RWPE2 (cell line): ENCODE data around the gene TMEM44.
A peak's percentile ranks its signal among the peaks of the same experiment; 100 is the strongest.

Experiments
- ATAC-seq: fragments of 200-7000 bp; cut with Tn5 transposase; 3 replicates; pipeline ENCODE4 v1.9.1; 2021; ENCODE audit warnings: low read depth
- DNase-seq: peaks from one replicate; pipeline ENCODE4 v3.0.0-alpha.2; 2020; ENCODE audit warnings: low spot score
- H3K27ac ChIP-seq: fragments of 450-650 bp; 2 replicates; pipeline ENCODE4 v1.5.1; 2017; ENCODE audit warnings: mild to moderate bottlenecking; ENCODE audit not compliant: poor library complexity, severe bottlenecking
- H3K27me3 ChIP-seq: fragments of 250-450 bp; sonication (Bioruptor Pico); 2 replicates; pipeline ENCODE4 v1.5.1; 2021; ENCODE audit warnings: mild to moderate bottlenecking, moderate library complexity; ENCODE audit not compliant: insufficient read depth, poor library complexity, severe bottlenecking
- H3K36me3 ChIP-seq: fragments of 250-450 bp; sonication (Bioruptor Pico); 2 replicates; pipeline ENCODE4 v1.5.1; 2020; ENCODE audit warnings: low read depth, mild to moderate bottlenecking, moderate library complexity
- H3K4me1 ChIP-seq: fragments of 250-450 bp; sonication (Bioruptor Pico); 2 replicates; pipeline ENCODE4 v1.5.1; 2021; ENCODE audit warnings: mild to moderate bottlenecking, moderate library complexity; ENCODE audit not compliant: insufficient read depth, poor library complexity, severe bottlenecking
- H3K4me3 ChIP-seq: fragments of 250-450 bp; sonication (Bioruptor Pico); 2 replicates; pipeline ENCODE4 v1.5.1; 2021; ENCODE audit warnings: mild to moderate bottlenecking, moderate library complexity; ENCODE audit not compliant: severe bottlenecking
- H3K9me3 ChIP-seq: fragments of 250-450 bp; sonication (Bioruptor Pico); 2 replicates; pipeline ENCODE4 v1.5.1; 2021; ENCODE audit warnings: mild to moderate bottlenecking, moderate library complexity; ENCODE audit not compliant: severe bottlenecking
- TF ChIP-seq, protein P1 (sequence below): fragments of 450-650 bp; IDR thresholded peaks from one replicate; pipeline ENCODE4 v1.5.1; 2017; ENCODE audit warnings: mild to moderate bottlenecking, moderate library complexity; ENCODE audit not compliant: poor library complexity, severe bottlenecking

TMEM44 gene

DNA sequence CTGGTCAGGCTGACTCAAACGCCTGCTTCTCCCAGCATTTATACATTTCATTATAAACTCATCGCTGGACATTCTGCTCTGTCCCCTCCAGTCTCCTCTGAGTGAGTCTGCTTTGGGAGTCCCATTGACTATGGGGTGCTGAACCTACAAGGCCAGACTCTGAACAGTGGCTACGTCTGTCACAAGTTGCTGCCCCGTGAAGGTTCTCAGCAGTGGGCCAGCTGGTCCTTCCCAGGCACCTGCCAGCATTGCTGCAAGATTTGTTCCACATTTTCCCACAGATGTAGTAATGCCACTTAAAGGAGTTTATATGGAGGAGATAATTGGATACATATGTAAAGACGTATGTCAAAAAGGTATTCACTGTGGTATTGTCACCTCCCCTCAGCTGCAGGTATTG is 73.7 kb downstream of the TMEM44 start:
- H3K27ac ChIP-seq = no peak overlapping the region
- TF ChIP-seq, protein P1, sequence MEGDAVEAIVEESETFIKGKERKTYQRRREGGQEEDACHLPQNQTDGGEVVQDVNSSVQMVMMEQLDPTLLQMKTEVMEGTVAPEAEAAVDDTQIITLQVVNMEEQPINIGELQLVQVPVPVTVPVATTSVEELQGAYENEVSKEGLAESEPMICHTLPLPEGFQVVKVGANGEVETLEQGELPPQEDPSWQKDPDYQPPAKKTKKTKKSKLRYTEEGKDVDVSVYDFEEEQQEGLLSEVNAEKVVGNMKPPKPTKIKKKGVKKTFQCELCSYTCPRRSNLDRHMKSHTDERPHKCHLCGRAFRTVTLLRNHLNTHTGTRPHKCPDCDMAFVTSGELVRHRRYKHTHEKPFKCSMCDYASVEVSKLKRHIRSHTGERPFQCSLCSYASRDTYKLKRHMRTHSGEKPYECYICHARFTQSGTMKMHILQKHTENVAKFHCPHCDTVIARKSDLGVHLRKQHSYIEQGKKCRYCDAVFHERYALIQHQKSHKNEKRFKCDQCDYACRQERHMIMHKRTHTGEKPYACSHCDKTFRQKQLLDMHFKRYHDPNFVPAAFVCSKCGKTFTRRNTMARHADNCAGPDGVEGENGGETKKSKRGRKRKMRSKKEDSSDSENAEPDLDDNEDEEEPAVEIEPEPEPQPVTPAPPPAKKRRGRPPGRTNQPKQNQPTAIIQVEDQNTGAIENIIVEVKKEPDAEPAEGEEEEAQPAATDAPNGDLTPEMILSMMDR = no peak
- no peaks in the 10 kb centered on the region for H3K9me3 ChIP-seq
- H3K36me3 ChIP-seq = no peaks in the 10 kb centered on the region
- no peaks in the 10 kb centered on the region for H3K27me3 ChIP-seq
- no peak overlapping the region for H3K4me3 ChIP-seq
- DNase-seq (no peak), ATAC-seq (no peak)
- H3K4me1 ChIP-seq = peaks cover 12% of the 10 kb centered on the region

DNA sequence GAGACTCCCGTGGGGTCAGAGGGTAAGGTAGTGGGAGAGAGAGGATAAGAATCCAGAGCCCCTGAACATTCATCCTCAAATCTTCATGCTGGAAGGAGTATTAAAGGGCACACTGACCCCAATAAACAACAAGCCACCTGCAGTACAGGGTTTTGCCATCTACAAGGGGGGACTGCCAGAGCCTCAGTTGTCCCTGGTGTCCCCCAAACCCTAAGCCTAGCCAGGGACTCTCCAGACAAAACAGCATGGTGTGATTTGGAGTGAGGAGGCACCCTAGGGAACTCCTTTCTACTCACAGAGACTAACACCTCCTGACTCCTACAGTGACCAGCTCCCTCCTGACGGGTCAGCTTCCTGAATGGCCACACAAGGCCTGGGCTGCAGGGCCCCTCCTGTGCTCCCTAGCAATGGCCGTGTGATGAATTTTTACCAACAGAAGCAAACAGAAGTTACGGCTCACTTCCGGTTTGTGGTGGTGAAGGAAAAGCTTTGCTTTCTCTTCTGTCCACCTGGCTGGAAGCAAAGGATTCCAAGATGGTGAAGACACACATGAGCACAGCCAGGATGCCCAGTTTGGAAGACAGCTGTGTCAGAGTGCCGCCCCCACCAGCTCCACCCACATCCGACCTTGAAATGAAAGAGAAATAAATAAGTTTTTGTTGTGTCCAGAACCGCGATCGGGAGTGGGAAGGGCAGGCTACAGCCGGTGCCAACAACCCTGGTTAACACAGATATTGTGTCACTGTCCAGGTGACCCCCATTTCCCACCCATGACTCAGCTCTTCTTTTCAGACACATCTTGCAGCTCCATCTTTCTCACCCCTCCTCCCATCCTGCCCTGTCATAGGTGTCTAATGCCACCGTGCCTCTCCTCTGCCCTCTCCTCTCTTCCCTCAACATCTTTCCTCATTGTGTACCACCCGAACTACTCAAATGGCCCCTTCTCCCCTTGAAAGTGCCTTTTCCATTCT is 76.8 kb downstream of the TMEM44 start:
- ATAC-seq = peak; percentile 49; the same call in 1 of the 3 replicates
- Histone ChIP-seq H3K27me3 (no peaks in the 10 kb centered on the region), H3K9me3 (no peaks in the 10 kb centered on the region), H3K27ac (no peak overlapping the region), H3K36me3 (no peaks in the 10 kb centered on the region), H3K4me3 (no peak overlapping the region), H3K4me1 (peaks cover 9% of the 10 kb centered on the region)
- TF ChIP-seq, protein P1 = no peak
- no peak for DNase-seq

DNA sequence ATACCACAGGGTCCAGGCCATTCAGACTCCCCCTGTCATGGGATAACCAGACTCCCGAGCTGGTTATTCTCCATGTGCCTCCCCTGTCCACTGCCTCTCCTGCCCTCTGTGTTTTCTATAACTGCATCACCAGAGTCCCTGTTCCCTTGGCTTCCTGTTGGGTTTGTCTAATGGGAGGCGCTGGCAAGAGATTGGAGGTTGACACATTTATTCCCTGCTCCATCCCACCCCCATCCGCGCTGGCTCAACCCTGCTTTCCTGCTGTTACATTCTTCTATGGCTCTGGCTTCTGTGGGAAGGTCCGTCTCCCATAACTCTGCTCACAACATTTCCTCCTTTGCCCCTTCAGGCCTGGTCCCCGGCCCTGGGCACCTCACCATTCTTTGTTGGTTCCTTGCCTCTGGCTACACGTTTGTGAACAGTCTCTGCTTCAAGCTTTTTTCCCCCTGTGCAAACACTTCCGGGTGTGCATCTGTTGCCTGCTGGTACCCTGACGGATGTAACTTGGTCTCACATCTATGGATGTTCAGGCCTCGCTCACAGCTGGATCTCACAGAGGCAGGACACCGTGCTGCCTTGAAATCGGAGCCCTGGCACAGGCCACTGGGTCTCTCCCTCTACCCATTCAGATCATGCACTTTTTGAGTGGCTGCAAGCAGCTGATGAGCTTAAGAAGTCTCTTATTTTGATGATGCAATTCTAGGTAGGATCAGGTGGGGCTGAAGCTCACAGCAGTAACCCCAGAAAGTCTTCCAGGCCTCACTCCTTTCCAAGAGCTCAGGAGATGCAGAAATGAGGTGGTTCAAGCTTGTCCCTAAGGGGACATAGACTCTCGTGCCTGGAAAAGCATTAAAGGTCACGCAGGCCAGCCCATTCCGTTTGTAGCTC is 77.8 kb downstream of the TMEM44 start:
- ATAC-seq (no peak), DNase-seq (no peak)
- no peak overlapping the region for H3K27ac ChIP-seq
- no peaks in the 10 kb centered on the region for H3K27me3 ChIP-seq
- TF ChIP-seq, protein P1 = no peak
- peaks cover 7% of the 10 kb centered on the region for H3K4me1 ChIP-seq
- H3K4me3 ChIP-seq = no peak overlapping the region
- no peaks in the 10 kb centered on the region for H3K36me3 ChIP-seq
- no peaks in the 10 kb centered on the region for H3K9me3 ChIP-seq

DNA sequence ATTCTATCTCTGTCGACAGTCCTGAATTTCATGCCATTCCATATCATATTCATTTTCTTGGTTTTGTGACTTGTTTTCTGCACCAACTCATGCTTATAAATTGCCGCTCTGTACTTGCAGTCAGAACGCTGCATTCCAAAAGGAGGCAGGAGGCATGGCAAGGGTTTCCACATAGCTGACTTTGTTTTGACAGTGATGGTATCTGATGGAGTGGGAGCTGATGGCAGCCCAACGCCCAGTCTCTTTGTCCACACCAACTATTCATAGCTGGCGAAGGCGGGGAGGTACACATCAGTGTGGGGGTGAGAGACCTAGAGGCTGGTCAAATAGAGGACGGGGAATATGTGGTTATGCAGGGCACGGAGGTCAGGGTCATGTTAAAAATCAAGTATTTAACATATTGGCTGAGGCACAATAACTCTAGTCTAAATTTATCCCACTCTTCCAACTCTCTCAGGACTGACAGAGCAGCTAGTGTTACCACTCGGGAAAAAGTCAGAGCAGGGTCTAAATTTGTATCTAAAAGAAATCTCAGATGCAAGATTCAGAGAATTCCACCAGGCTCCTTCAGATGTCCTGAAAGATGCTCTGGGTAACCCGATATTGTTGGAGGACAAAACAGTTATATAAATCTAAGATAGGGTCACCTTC is 78.6 kb downstream of the TMEM44 start:
- no peak for ATAC-seq
- Histone ChIP-seq H3K9me3 (no peaks in the 10 kb centered on the region), H3K27ac (no peak overlapping the region), H3K36me3 (no peaks in the 10 kb centered on the region), H3K27me3 (no peaks in the 10 kb centered on the region), H3K4me1 (peaks cover 7% of the 10 kb centered on the region), H3K4me3 (no peak overlapping the region)
- TF ChIP-seq, protein P1 = no peak
- DNase-seq = no peak
